ENCODE results near the gene GPX2.

DNA sequence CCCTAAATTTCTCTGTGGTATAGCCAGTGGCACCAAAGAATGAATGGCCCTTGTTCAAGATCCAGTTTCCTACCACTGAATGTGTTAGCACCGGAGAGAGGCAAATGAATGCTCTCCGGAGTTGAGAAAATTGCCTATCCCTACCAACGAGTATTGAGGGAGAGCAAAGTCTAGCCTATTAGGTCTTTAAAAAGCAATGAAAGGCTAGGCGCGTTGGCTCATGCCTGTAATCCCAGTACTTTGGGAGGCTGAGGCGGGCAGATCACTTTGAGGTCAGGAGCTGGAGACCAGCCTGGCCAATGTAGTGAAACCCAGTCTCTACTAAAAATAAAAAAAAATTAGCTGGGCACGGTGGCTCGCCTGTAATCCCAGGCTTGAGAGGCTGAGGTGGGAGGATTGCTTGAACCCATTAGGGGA, 30.5 kb upstream of the GPX2 start:
- TF ChIP-seq EZH2phosphoT487 (IDR thresholded peaks at IDR 0.05; ENCODE audit: borderline replicate concordance) = no peak
- TF ChIP-seq, protein P1, sequence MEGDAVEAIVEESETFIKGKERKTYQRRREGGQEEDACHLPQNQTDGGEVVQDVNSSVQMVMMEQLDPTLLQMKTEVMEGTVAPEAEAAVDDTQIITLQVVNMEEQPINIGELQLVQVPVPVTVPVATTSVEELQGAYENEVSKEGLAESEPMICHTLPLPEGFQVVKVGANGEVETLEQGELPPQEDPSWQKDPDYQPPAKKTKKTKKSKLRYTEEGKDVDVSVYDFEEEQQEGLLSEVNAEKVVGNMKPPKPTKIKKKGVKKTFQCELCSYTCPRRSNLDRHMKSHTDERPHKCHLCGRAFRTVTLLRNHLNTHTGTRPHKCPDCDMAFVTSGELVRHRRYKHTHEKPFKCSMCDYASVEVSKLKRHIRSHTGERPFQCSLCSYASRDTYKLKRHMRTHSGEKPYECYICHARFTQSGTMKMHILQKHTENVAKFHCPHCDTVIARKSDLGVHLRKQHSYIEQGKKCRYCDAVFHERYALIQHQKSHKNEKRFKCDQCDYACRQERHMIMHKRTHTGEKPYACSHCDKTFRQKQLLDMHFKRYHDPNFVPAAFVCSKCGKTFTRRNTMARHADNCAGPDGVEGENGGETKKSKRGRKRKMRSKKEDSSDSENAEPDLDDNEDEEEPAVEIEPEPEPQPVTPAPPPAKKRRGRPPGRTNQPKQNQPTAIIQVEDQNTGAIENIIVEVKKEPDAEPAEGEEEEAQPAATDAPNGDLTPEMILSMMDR (conservative IDR thresholded peaks at IDR 0.05; ENCODE audit: low read length) = no peak
